CD4-positive, alpha-beta T cell treated with Interleukin-12 subunit alpha and Interleukin-12 subunit beta, for 1 hour (primary cell): ENCODE results near the gene PLA2R1.
"Not testable (repeated sequence)": the region's sequence is repeated elsewhere in the genome, so short reads cannot be mapped to it uniquely, and the experiment has no call there.

Experiments
- DNase-seq: peaks from one replicate; pipeline ENCODE4 v3.0.0-alpha.2; 2020

Gene PLA2R1

DNA sequence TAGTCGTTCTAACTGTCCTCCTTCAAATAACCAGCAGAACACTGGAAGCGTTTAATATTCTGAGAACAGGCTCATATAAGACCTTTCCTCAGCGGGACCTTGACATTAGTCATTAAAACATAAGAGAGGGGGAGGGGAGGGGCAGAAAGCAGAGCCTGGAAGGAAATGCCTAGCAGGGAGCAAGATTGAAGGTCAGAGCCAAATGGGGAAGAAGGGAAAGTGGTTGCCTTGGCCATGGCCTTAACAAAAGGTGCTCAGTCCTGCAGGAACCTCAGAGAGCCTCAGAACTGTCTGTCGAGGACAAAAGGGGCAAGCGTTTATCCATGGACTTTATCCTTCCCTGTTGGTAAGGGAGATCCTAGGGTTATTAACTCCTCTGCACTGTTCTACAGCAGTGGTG, 856 bp upstream of the PLA2R1 start:
- DNase-seq = no peak

DNA sequence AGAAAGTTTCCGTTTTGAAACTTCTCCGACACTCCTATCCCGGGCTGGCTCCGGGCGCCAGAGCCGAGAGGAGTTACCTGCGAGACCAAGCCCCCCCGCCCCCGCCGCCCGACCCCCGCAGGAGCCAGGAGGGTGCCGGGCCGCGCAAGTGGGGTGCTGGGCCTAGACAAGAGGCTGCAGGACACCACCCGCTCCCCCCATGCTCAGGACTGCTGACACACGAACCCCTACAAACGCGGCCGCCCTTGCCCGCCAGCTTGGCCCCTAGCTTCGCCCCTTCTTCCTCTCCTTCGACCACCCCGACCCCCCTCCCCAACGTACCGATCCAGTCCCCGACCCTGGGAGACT, 497 bp downstream of the PLA2R1 start:
- no peak for DNase-seq

DNA sequence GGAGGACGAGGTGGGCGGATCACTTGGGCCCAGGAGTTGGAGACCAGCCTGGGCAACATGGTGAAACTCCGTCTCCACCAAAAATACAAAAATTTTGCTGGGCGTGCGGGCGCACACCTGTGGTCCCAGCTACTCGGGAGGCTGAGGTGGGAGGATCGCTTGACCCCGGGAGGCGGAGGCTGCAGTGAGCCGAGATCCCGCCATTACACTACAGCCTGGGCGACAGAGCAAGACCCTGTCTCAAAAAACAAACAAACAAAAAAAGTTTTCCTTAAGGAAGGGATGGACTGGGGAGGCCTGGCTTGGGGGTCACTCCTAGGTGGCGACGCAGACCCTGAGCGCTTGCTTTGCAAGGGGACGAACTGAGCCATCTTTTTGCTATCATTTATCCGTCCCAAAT, 882 bp downstream of the PLA2R1 start:
- DNase-seq = no peak

- no peak for DNase-seq
Observed at GRCh38 chr2:160060297-160060696, 2.1 kb downstream of the PLA2R1 start.

DNA sequence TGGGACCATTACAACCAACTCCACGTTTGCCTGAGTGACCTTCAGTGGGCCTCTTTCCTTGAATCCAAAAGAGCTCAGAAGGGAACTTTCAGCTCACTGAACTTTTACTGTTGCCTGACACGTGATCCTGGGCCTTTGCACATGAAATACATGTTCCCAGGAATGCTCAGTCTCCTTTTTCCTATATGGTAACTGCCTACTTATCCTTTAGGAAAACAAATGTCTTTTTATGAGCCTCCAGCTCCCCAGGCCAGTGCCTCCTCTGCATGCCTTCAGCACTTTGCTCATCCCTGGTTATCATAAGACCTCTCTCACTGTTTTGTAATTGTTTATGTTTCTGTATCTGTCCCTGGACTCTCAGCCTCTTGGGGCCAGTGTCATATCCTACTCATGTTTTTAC, 5.1 kb downstream of the PLA2R1 start:
- DNase-seq = no peak

- DNase-seq = no peak
Observed at GRCh38 chr2:160055726-160056108, 6.7 kb downstream of the PLA2R1 start.

DNA sequence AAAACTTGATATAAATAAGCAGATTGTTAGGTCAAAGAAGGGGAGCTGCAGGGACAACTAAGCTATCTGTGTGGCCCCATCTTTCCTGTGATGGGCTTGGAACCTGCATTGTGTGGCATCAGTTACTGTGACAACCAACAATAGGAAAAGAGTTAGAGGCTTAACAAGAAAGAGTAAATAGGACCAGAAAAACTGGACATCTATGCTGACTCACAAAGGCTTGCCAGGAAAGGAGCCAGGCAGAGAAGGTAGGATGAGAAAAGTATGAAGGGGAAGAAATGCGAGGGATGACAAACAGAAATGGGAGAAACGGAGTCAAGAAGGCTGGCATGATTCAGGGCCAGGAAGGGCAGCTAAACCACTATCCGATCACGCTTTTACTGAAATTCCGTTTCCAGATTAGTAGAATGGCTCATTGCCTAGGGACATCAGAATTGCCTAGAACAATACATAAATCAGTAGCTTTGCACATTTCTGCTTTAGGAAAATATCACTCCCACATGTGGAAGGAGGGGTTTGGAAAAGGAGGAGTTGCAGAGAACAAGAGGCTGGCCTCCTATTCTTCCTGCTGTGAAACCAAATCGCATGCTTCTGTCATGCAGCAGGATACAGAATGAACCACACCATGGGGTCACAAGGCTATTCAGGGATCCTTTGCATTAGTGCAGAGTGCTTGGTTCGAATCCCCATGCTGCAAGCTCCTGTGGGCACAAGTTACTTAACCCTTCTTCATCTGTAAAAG, 7.3 kb downstream of the PLA2R1 start:
- no peak for DNase-seq

- no peak for DNase-seq
Observed at GRCh38 chr2:160053946-160054345, 8.5 kb downstream of the PLA2R1 start.

- no peak for DNase-seq
Observed at GRCh38 chr2:160052531-160052930, 9.9 kb downstream of the PLA2R1 start.

- DNase-seq = no peak
Observed at GRCh38 chr2:160051371-160051800, 11.0 kb downstream of the PLA2R1 start.

DNA sequence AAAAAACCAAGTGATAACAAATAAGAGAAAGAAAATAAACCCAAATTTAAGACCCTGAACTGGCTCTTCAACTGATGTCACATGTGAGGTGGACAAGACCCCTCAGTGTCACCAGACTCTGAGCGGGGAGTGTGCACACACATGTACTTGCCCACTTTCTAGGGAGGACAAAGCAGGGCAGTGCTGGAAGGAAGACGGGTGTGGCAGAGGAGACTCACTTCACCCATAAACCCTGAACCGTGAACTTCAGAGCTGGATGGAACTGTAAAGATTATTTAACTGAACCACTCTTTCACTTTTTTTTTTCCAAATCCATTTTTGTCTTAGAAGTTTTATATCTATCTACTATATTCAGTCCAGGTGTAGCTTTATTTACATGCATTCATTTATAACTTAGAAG, 12.3 kb downstream of the PLA2R1 start:
- no peak for DNase-seq

DNA sequence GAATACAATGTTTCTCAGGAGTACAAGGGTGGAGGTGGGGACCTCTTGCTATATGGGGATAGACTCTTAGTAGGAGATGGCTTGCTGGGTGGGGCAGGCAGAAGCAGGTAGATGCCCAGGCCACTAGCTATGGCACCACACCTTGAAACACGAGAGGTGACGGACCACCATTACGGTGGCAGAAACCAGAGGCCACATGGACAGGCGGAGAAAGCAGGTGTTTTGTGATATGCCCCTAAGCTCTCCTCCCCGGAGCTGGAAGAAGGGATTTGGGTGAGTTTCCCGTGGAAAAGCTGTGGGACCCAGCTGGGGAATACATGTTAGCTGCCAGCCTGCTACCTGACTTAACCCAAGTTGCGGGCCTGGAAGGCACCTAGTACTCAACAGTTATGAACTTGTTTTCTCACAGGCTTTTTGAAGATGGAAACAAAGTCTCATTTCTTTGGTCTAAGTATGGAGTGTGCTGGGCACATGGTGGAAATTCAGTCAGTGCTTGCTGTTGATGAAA, 16.7 kb downstream of the PLA2R1 start:
- no peak for DNase-seq

DNA sequence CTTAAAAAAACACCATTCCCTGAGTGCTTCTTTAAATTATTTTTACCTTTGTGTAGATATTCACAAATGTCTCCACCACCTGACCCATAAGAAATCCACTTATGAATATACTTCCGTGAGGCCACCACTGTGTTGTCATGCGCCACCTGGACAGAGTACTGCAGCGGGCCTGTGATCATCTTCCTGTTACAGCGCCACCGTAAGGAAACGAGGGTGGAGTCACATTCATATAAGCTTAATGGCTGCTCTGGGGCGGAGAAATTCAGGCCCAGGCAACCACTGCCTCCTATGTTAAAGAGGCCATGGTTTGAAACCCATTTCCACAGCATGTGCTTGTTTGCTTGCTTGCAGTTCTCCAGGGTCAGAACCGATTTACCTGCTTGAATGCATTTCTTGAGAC, 17.7 kb downstream of the PLA2R1 start:
- no peak for DNase-seq

DNA sequence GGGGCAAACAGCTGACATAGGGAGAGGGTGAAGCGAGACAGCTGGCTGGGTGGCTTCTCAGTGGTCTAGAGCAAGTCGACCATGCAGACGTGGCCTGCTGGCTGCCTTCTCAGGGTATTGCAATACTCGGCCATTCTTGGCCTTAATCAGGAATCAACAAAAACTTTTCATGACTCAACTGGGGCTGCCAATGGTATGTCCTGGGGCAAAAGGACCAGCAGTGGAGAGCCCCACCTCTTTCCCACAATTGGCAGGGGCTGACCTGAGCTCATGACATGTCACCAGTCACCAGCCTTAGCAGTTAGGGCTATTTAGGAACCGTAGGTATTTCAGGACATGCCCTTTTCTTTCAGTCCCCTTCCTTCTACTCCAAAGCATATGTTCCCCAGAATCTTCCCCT, 19.1 kb downstream of the PLA2R1 start:
- DNase-seq = no peak

- no peak for DNase-seq
Observed at GRCh38 chr2:160042054-160042453, 20.4 kb downstream of the PLA2R1 start.

- DNase-seq = no peak
Observed at GRCh38 chr2:160041091-160041490, 21.3 kb downstream of the PLA2R1 start.

DNA sequence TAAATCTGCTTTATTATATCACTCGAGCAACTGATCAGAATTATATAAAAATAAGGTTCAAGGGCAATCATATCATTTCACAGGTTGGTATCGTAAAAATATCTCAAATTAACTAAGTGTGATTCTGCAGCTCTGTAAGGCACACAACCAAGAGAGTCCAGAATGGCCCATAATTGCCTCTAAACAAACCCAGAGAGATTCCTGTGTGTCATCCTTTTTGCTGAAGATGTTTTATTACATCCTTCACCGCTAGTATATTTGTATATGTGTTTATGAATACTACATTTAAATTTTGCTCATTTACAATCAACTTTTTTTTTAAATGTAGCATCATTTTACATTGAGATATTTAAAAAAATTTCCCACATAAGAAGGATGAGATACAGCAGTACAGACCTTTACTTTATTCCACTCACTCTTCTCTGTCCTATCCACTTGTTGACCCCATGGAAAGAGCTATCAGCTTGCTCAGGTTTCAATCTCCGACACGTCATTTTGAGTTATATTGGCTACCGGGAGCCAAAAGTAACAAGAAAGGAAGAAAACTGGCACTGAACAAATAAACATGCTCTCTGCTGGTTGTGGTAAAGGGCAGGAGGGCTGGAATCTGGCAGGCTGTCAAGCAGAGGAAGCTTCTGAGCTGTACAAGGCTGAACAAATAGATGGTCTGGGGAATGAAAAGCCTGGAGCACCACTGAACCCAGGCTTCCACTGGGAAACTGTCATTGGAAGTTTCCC, 23.1 kb downstream of the PLA2R1 start:
- DNase-seq = no peak

DNA sequence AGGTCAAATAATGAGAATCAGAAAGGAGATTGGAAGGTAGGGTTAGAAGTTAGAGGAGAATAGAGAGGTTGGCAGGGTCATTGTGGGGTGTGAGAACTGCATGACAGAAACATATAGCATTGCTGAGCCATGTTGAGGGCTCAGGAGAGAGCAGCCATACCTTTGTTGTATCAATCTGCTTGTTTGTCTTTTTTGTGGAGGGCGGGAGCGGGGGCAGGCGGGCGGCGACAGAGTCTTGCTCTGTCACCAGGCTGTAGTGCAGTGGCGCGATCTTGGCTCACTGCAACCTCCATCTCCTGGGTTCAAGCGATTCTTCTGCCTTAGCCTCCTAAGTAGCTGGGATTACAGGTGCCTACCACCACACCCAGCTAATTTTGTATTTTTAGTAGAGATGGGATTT, 23.8 kb downstream of the PLA2R1 start:
- not testable (repeated sequence) for DNase-seq

GRCh38 chr2:160036736-160037135, 25.7 kb downstream of the PLA2R1 start:
- DNase-seq = no peak

DNA sequence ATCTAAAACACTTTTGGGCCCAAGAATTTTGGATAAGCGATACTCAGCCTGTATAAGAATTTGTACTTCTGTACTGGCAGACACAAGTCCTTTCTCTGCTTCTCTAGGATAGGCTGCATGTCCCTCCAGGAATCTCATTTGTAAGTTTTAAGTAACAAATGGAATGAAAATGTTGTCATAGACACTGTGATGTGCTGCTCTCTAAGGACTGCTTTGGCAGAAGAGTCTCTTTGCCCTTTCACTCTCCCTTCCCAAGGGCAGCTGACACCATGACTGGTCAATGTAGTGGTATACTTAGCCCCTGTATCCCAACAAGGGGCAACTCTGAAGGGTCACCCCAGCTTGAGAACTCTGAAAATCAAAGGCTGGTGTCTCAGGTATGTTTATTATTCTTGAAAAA, 27.3 kb downstream of the PLA2R1 start:
- no peak for DNase-seq

- no peak for DNase-seq
Observed at GRCh38 chr2:160034396-160034795, 28.0 kb downstream of the PLA2R1 start.

- DNase-seq = no peak
Observed at GRCh38 chr2:160033732-160034392, 28.6 kb downstream of the PLA2R1 start.

- DNase-seq = no peak
Observed at GRCh38 chr2:160029270-160029628, 33.2 kb downstream of the PLA2R1 start.
